ENCODE measurements around the gene PPP1R13B. TPM values are rescaled to one million over a fixed set of nuclear protein-coding genes. Genes with fewer than 3 reads are reported as not detected.

Gene PPP1R13B
- total and polyA plus RNA-seq, 2 donors = 3.5 to 7.4 TPM

DNA sequence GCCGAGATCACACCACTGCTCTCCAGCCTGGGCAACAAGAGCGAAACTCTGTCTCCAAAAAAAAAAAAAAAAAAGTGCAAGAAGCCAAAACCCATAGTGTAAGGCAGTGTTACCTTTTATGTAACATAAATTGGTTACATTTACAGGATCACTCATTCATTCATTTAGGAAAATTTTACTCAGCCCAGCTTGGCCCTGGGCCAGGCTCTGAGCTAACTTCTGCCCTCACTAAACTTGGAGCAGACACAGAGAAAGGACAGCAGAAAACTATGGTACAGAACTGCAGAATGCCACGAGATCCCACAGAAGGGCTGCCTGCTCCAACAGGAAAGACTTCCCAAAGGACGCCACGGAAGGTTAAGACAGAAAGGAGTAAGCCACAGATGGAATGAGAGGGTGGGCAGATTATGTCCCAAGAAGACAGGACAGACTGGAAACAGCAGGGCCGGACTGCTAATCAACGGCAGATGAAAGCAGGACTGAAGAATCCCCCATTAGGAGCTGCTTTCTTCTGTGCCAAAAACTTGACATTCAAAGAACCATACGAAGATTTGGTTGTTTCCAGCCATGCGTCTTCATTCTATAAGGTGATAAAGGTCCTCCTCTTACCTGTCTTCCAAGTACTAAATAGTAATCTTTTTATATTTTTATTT is 18.9 kb downstream of the PPP1R13B start:
- WGBS = 91% methylated on average over 9 of the region's 9 CpGs
- Histone ChIP-seq H3K4me1 (ENCODE audit: control insufficient read depth in 2 of 2, insufficient read depth in 2 of 2, low read length in 2 of 2) (no peaks in the 10 kb centered on the region), H3K27ac (ENCODE audit: low read depth in 1 of 2, low read length in 1 of 2) (no peak overlapping the region), H3K9me3 (ENCODE audit: control insufficient read depth in 2 of 2, insufficient read depth in 1 of 2, low read length in 1 of 2) (no peaks in the 10 kb centered on the region), H3K4me3 (ENCODE audit: low read length in 2 of 2) (no peak overlapping the region), H3K36me3 (ENCODE audit: control insufficient read depth in 2 of 2, insufficient read depth in 2 of 2, low read length in 1 of 2) (no peaks in the 10 kb centered on the region), H3K27me3 (ENCODE audit: control insufficient read depth in 2 of 2, insufficient read depth in 1 of 2, low read length in 1 of 2) (no peaks in the 10 kb centered on the region)
- DNase-seq (ENCODE audit: low read depth in 6 of 9, low spot score in 9 of 9) = no peak

DNA sequence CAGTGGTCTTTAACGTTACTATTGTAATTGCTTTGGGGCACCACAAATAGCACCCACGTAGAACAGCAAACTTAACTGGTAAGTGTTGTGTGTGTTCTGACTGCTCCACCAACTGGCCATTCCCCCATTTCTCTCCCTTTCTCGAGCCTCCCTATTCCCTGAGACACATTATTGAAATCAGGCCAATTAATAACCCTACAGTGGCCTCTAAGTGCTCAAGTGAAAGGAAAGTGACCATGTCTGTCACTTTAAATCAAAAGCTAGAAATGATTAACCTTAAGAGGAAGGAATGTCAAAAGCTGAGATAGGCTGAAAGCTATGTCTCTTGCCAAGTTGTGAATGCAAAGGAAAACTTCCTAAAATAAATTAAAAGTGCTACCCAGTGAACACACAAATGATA is 22.3 kb downstream of the PPP1R13B start:
- Histone ChIP-seq H3K27ac (ENCODE audit: low read depth in 1 of 2, low read length in 1 of 2) (no peak overlapping the region), H3K9me3 (ENCODE audit: control insufficient read depth in 2 of 2, insufficient read depth in 1 of 2, low read length in 1 of 2) (no peaks in the 10 kb centered on the region), H3K27me3 (ENCODE audit: control insufficient read depth in 2 of 2, insufficient read depth in 1 of 2, low read length in 1 of 2) (no peaks in the 10 kb centered on the region), H3K4me3 (ENCODE audit: low read length in 2 of 2) (no peak overlapping the region), H3K4me1 (ENCODE audit: control insufficient read depth in 2 of 2, insufficient read depth in 2 of 2, low read length in 2 of 2) (peaks cover 0 to 3% of the 10 kb centered on the region in 2 donors), H3K36me3 (ENCODE audit: control insufficient read depth in 2 of 2, insufficient read depth in 2 of 2, low read length in 1 of 2) (no peaks in the 10 kb centered on the region)
- WGBS = 86% methylated on average over 3 of the region's 3 CpGs
- DNase-seq (ENCODE audit: low read depth in 6 of 9, low spot score in 9 of 9) = no peak

GRCh38 chr14:103820908-103821307 is 26.5 kb downstream of the PPP1R13B start:
- no peaks in the 10 kb centered on the region for H3K36me3 ChIP-seq (ENCODE audit: control insufficient read depth in 2 of 2, insufficient read depth in 2 of 2, low read length in 1 of 2)
- peaks cover 3 to 7% of the 10 kb centered on the region in 2 donors for H3K27me3 ChIP-seq (ENCODE audit: control insufficient read depth in 2 of 2, insufficient read depth in 1 of 2, low read length in 1 of 2)
- no peak for DNase-seq (ENCODE audit: low read depth in 6 of 9, low spot score in 9 of 9)
- peaks cover 0 to 3% of the 10 kb centered on the region in 2 donors for H3K4me1 ChIP-seq (ENCODE audit: control insufficient read depth in 2 of 2, insufficient read depth in 2 of 2, low read length in 2 of 2)
- no peak overlapping the region for H3K4me3 ChIP-seq (ENCODE audit: low read length in 2 of 2)
- H3K9me3 ChIP-seq (ENCODE audit: control insufficient read depth in 2 of 2, insufficient read depth in 1 of 2, low read length in 1 of 2) = no peaks in the 10 kb centered on the region
- H3K27ac ChIP-seq (ENCODE audit: low read depth in 1 of 2, low read length in 1 of 2) = no peak overlapping the region
- WGBS = 4% methylated on average over 1 of the region's 1 CpG

- Histone ChIP-seq H3K4me3 (ENCODE audit: low read length in 2 of 2) (no peak overlapping the region), H3K27ac (ENCODE audit: low read depth in 1 of 2, low read length in 1 of 2) (no peak overlapping the region), H3K9me3 (ENCODE audit: control insufficient read depth in 2 of 2, insufficient read depth in 1 of 2, low read length in 1 of 2) (no peaks in the 10 kb centered on the region), H3K36me3 (ENCODE audit: control insufficient read depth in 2 of 2, insufficient read depth in 2 of 2, low read length in 1 of 2) (no peaks in the 10 kb centered on the region), H3K4me1 (ENCODE audit: control insufficient read depth in 2 of 2, insufficient read depth in 2 of 2, low read length in 2 of 2) (peaks cover 0 to 3% of the 10 kb centered on the region in 2 donors), H3K27me3 (ENCODE audit: control insufficient read depth in 2 of 2, insufficient read depth in 1 of 2, low read length in 1 of 2) (peaks cover 3 to 7% of the 10 kb centered on the region in 2 donors)
- no peak for DNase-seq (ENCODE audit: low read depth in 6 of 9, low spot score in 9 of 9)
- WGBS = 66% methylated on average over 2 of the region's 2 CpGs
These were observed 27.0 kb downstream of the PPP1R13B start for GRCh38 chr14:103820382-103820781.

- H3K27ac ChIP-seq (ENCODE audit: low read depth in 1 of 2, low read length in 1 of 2) = no peak overlapping the region
- peak in 2 of 9 donors; percentile 2 to 12 for DNase-seq (ENCODE audit: low read depth in 6 of 9, low spot score in 9 of 9)
These were observed 27.7 kb downstream of the PPP1R13B start for GRCh38 chr14:103819503-103820307.

DNA sequence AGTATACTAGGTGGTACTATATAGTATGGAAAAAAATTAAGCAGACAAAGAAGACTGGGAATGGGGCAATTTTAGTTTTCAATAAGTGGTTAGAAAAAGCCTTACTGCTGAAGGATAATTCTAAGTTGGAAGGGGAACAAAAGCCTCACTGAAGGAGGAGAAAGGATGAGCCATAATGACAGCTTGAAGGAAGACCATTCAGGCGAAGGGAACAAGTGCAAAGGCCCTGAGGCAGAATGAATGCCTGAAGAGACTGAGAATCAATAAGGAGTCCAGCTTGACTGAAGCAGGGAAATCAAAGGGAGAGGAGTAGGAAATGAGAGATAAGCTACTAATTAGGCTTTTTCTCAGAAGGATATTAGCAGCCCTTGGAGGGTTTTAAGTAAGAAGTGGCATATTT is 28.5 kb downstream of the PPP1R13B start:
- Histone ChIP-seq H3K27me3 (ENCODE audit: control insufficient read depth in 2 of 2, insufficient read depth in 1 of 2, low read length in 1 of 2) (peaks cover 3 to 7% of the 10 kb centered on the region in 2 donors), H3K27ac (ENCODE audit: low read depth in 1 of 2, low read length in 1 of 2) (no peak overlapping the region), H3K4me1 (ENCODE audit: control insufficient read depth in 2 of 2, insufficient read depth in 2 of 2, low read length in 2 of 2) (peaks cover 0 to 3% of the 10 kb centered on the region in 2 donors), H3K36me3 (ENCODE audit: control insufficient read depth in 2 of 2, insufficient read depth in 2 of 2, low read length in 1 of 2) (no peaks in the 10 kb centered on the region), H3K4me3 (ENCODE audit: low read length in 2 of 2) (no peak overlapping the region), H3K9me3 (ENCODE audit: control insufficient read depth in 2 of 2, insufficient read depth in 1 of 2, low read length in 1 of 2) (no peaks in the 10 kb centered on the region)
- DNase-seq (ENCODE audit: low read depth in 6 of 9, low spot score in 9 of 9) = no peak
- WGBS = 92% methylated on average over 1 of the region's 1 CpG

More at GRCh38 chr14:103819503-103820307, 27.7 kb downstream of the PPP1R13B start:
- H3K4me3 ChIP-seq (ENCODE audit: low read length in 2 of 2) = no peak overlapping the region
- WGBS = 45% methylated on average over 7 of the region's 7 CpGs
- H3K9me3 ChIP-seq (ENCODE audit: control insufficient read depth in 2 of 2, insufficient read depth in 1 of 2, low read length in 1 of 2) = no peaks in the 10 kb centered on the region
- H3K4me1 ChIP-seq (ENCODE audit: control insufficient read depth in 2 of 2, insufficient read depth in 2 of 2, low read length in 2 of 2) = peaks cover 0 to 3% of the 10 kb centered on the region in 2 donors
- H3K36me3 ChIP-seq (ENCODE audit: control insufficient read depth in 2 of 2, insufficient read depth in 2 of 2, low read length in 1 of 2) = no peaks in the 10 kb centered on the region
- H3K27me3 ChIP-seq (ENCODE audit: control insufficient read depth in 2 of 2, insufficient read depth in 1 of 2, low read length in 1 of 2) = peaks cover 3 to 7% of the 10 kb centered on the region in 2 donors

- H3K4me3 ChIP-seq (ENCODE audit: low read length in 2 of 2) = no peak overlapping the region
- 93% methylated on average over 3 of the region's 3 CpGs for WGBS
- no peak for DNase-seq (ENCODE audit: low read depth in 6 of 9, low spot score in 9 of 9)
- no peaks in the 10 kb centered on the region for H3K36me3 ChIP-seq (ENCODE audit: control insufficient read depth in 2 of 2, insufficient read depth in 2 of 2, low read length in 1 of 2)
- no peaks in the 10 kb centered on the region for H3K9me3 ChIP-seq (ENCODE audit: control insufficient read depth in 2 of 2, insufficient read depth in 1 of 2, low read length in 1 of 2)
- H3K27ac ChIP-seq (ENCODE audit: low read depth in 1 of 2, low read length in 1 of 2) = no peak overlapping the region
- H3K4me1 ChIP-seq (ENCODE audit: control insufficient read depth in 2 of 2, insufficient read depth in 2 of 2, low read length in 2 of 2) = peaks cover 0 to 3% of the 10 kb centered on the region in 2 donors
- H3K27me3 ChIP-seq (ENCODE audit: control insufficient read depth in 2 of 2, insufficient read depth in 1 of 2, low read length in 1 of 2) = peaks cover 3 to 7% of the 10 kb centered on the region in 2 donors
These were observed 29.0 kb downstream of the PPP1R13B start for GRCh38 chr14:103818422-103818821.

GRCh38 chr14:103817595-103817994 is 29.8 kb downstream of the PPP1R13B start:
- H3K27ac ChIP-seq (ENCODE audit: low read depth in 1 of 2, low read length in 1 of 2) = no peak overlapping the region
- no peak for DNase-seq (ENCODE audit: low read depth in 6 of 9, low spot score in 9 of 9)
- H3K4me1 ChIP-seq (ENCODE audit: control insufficient read depth in 2 of 2, insufficient read depth in 2 of 2, low read length in 2 of 2) = peaks cover 0 to 3% of the 10 kb centered on the region in 2 donors
- H3K27me3 ChIP-seq (ENCODE audit: control insufficient read depth in 2 of 2, insufficient read depth in 1 of 2, low read length in 1 of 2) = peaks cover 3 to 7% of the 10 kb centered on the region in 2 donors
- 95% methylated on average over 1 of the region's 1 CpG for WGBS
- H3K4me3 ChIP-seq (ENCODE audit: low read length in 2 of 2) = no peak overlapping the region
- H3K9me3 ChIP-seq (ENCODE audit: control insufficient read depth in 2 of 2, insufficient read depth in 1 of 2, low read length in 1 of 2) = no peaks in the 10 kb centered on the region
- H3K36me3 ChIP-seq (ENCODE audit: control insufficient read depth in 2 of 2, insufficient read depth in 2 of 2, low read length in 1 of 2) = no peaks in the 10 kb centered on the region

DNA sequence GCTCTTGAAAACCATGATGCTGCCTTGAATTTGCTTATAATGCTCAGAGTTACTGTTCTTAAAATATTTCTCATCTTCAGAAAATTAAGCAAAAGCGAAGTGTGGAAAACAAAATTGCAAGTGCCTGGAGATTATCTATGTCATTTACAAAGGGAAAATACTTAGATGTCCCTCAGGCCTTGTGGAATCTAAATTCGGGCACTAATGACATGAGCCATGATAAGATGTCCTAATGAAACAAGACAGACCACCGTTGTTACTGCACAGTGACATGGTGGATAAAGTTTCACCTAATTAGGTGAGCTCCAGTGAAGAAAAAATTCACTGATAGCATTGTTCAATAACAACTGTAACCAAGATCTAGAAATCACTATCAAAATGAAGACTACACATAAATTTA is 30.4 kb downstream of the PPP1R13B start:
- peaks cover 0 to 3% of the 10 kb centered on the region in 2 donors for H3K4me1 ChIP-seq (ENCODE audit: control insufficient read depth in 2 of 2, insufficient read depth in 2 of 2, low read length in 2 of 2)
- WGBS = 94% methylated on average over 3 of the region's 3 CpGs
- H3K27me3 ChIP-seq (ENCODE audit: control insufficient read depth in 2 of 2, insufficient read depth in 1 of 2, low read length in 1 of 2) = peaks cover 3 to 7% of the 10 kb centered on the region in 2 donors
- no peak for DNase-seq (ENCODE audit: low read depth in 6 of 9, low spot score in 9 of 9)
- H3K9me3 ChIP-seq (ENCODE audit: control insufficient read depth in 2 of 2, insufficient read depth in 1 of 2, low read length in 1 of 2) = no peaks in the 10 kb centered on the region
- no peak overlapping the region for H3K4me3 ChIP-seq (ENCODE audit: low read length in 2 of 2)
- no peaks in the 10 kb centered on the region for H3K36me3 ChIP-seq (ENCODE audit: control insufficient read depth in 2 of 2, insufficient read depth in 2 of 2, low read length in 1 of 2)
- no peak overlapping the region for H3K27ac ChIP-seq (ENCODE audit: low read depth in 1 of 2, low read length in 1 of 2)

Measured in thymus (tissue), 11 donors.